Astrocyte (in vitro differentiated cells and primary cell): ENCODE results near the gene DXO.

Source experiments
- EZH2 ChIP-seq: IDR thresholded peaks from 2 replicates; pipeline ENCODE4 v1.6.1; 2012; ENCODE audit warnings: mild to moderate bottlenecking, low read length, inconsistent platforms; ENCODE audit not compliant: insufficient read depth
- TF ChIP-seq, protein P1 (sequence below): IDR thresholded peaks from 2 replicates; pipeline ENCODE4 v1.5.1; 2011; ENCODE audit warnings: low read depth, mild to moderate bottlenecking, inconsistent platforms, low read length, moderate library complexity; ENCODE audit not compliant: insufficient read depth

DNA sequence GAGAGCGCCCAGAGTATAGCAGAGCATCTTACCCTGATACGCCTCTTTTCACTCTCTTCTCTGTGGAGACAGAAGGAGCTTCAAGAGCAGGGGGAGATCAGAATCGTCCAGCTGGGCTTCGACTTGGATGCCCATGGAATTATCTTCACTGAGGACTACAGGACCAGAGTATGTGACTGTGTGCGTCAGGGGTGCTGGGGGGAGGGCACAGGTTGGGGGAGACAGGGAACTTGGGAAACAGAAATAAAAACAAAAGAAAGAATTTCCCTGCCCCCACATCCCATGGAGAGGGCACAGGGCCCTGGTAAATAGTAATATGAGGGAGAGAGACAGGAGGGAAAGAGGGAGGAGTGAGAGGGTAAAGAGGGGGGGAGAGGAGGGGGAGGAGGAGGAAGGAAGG is 6.9 kb upstream of the DXO start:
- no peak for TF ChIP-seq EZH2
- TF ChIP-seq, protein P1, sequence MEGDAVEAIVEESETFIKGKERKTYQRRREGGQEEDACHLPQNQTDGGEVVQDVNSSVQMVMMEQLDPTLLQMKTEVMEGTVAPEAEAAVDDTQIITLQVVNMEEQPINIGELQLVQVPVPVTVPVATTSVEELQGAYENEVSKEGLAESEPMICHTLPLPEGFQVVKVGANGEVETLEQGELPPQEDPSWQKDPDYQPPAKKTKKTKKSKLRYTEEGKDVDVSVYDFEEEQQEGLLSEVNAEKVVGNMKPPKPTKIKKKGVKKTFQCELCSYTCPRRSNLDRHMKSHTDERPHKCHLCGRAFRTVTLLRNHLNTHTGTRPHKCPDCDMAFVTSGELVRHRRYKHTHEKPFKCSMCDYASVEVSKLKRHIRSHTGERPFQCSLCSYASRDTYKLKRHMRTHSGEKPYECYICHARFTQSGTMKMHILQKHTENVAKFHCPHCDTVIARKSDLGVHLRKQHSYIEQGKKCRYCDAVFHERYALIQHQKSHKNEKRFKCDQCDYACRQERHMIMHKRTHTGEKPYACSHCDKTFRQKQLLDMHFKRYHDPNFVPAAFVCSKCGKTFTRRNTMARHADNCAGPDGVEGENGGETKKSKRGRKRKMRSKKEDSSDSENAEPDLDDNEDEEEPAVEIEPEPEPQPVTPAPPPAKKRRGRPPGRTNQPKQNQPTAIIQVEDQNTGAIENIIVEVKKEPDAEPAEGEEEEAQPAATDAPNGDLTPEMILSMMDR, result no peak
